Adrenal gland (tissue), 5 donors: ENCODE results near the gene CCL11.

Experiments used
- POLR2A ChIP-seq, 2 donors: fragments of 450-650 bp; IDR thresholded peaks; one replicate each; pipeline ENCODE4 v1.6.1; 2017; ENCODE audit warnings: antibody characterized with exemption in 2 of 2, mild to moderate bottlenecking in 2 of 2, moderate library complexity in 1 of 2
- TF ChIP-seq, protein P1 (sequence below), 6 experiments: fragments of 450-650 bp in 4 of 6; fragments of 200-600 bp in 2 of 6; sonication (generic) in 1 of 6; IDR thresholded peaks; 1 replicate in 5 of 6; 2 replicates in 1 of 6; pipeline versions ENCODE4 v1.5.1 to v1.8.0; 2016 to 2021; ENCODE audit warnings: antibody characterized with exemption in 6 of 6, mild to moderate bottlenecking in 2 of 6, moderate library complexity in 1 of 6
- donor health status: DM: no; HTN: no; CAD: no.

GRCh38 chr17:34248511-34249024 lies 37.0 kb upstream of the CCL11 start:
- TF ChIP-seq, protein P1, sequence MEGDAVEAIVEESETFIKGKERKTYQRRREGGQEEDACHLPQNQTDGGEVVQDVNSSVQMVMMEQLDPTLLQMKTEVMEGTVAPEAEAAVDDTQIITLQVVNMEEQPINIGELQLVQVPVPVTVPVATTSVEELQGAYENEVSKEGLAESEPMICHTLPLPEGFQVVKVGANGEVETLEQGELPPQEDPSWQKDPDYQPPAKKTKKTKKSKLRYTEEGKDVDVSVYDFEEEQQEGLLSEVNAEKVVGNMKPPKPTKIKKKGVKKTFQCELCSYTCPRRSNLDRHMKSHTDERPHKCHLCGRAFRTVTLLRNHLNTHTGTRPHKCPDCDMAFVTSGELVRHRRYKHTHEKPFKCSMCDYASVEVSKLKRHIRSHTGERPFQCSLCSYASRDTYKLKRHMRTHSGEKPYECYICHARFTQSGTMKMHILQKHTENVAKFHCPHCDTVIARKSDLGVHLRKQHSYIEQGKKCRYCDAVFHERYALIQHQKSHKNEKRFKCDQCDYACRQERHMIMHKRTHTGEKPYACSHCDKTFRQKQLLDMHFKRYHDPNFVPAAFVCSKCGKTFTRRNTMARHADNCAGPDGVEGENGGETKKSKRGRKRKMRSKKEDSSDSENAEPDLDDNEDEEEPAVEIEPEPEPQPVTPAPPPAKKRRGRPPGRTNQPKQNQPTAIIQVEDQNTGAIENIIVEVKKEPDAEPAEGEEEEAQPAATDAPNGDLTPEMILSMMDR (IDR thresholded peaks at IDR 0.05) = no peak
- TF ChIP-seq POLR2A (IDR thresholded peaks at IDR 0.05) = no peak
